T follicular helper cell (primary cell): ENCODE measurements around the gene MEIOSIN.
A peak's percentile ranks its signal among the peaks of the same experiment; 100 is the strongest.
"Not testable (repeated sequence)": the region's sequence is repeated elsewhere in the genome, so short reads cannot be mapped to it uniquely, and the experiment has no call there.

Source experiments
- DNase-seq: peaks from one replicate; pipeline ENCODE4 v3.0.0-alpha.2; 2020; ENCODE audit warnings: low read depth
- total RNA-seq, 2 experiments: gene quantifications; one replicate each; lab custom pipeline; 2026; lab: John Stamatoyannopoulos, UW

Gene MEIOSIN
- total RNA-seq, result 0 reads per million in 2 experiments

- DNase-seq, result no peak
These were observed at the start of gene MEIOSIN for GRCh38 chr19:45733160-45733810. TSS of gene MEIOSIN (plus strand) at chr19:45733439. CDS start at chr19:45735377, 1,938 bp downstream.

- DNase-seq, result not testable (repeated sequence)
These were observed 48.2 kb upstream of the MEIOSIN start for GRCh38 chr19:45685045-45685444.

- no peak for DNase-seq
These were observed 45.6 kb upstream of the MEIOSIN start for GRCh38 chr19:45687599-45687998.

- DNase-seq, result peak; percentile 87
These were observed 41.6 kb upstream of the MEIOSIN start, which contains the start of gene SNRPD2 for GRCh38 chr19:45691516-45692186. TSS of gene SNRPD2 (minus strand) at chr19:45691953. CDS start at chr19:45691888, 65 bp downstream.

- peak; percentile 95 for DNase-seq
These were observed 40.8 kb upstream of the MEIOSIN start, which contains the start of gene QPCTL for GRCh38 chr19:45692187-45693105. TSS of gene QPCTL (plus strand) at chr19:45692666. CDS start at chr19:45692704, 38 bp downstream.

GRCh38 chr19:45693106-45693788 lies 40.0 kb upstream of the MEIOSIN start:
- peak; percentile 60 for DNase-seq

- no peak for DNase-seq
These were observed 31.6 kb upstream of the MEIOSIN start for GRCh38 chr19:45701676-45702075.

- DNase-seq, result no peak
These were observed 28.1 kb upstream of the MEIOSIN start for GRCh38 chr19:45705115-45705514.

GRCh38 chr19:45705710-45706415 lies 27.4 kb upstream of the MEIOSIN start:
- no peak for DNase-seq

GRCh38 chr19:45710356-45711130 lies 22.7 kb upstream of the MEIOSIN start:
- no peak for DNase-seq

- DNase-seq, result no peak
These were observed 21.2 kb upstream of the MEIOSIN start for GRCh38 chr19:45711851-45712698.

- DNase-seq, result no peak
These were observed 20.6 kb upstream of the MEIOSIN start for GRCh38 chr19:45712699-45713067.

GRCh38 chr19:45713141-45713540 lies 20.1 kb upstream of the MEIOSIN start:
- no peak for DNase-seq

- no peak for DNase-seq
These were observed 18.1 kb upstream of the MEIOSIN start for GRCh38 chr19:45715139-45715538.

- no peak for DNase-seq
These were observed 16.7 kb upstream of the MEIOSIN start for GRCh38 chr19:45716359-45717130.

- DNase-seq, result peak; percentile 96
These were observed 15.9 kb upstream of the MEIOSIN start for GRCh38 chr19:45717131-45717982.

- DNase-seq, result no peak
These were observed 15.1 kb upstream of the MEIOSIN start for GRCh38 chr19:45717983-45718650.
